HG03571 (cell line): ENCODE results near the gene UBE2J2.

Experiments used
- ATAC-seq: cut with Tn5 transposase; IDR thresholded peaks from one replicate; pipeline ENCODE4 v1.9.1; 2021; ENCODE audit not compliant: unreplicated experiment

UBE2J2 gene

DNA sequence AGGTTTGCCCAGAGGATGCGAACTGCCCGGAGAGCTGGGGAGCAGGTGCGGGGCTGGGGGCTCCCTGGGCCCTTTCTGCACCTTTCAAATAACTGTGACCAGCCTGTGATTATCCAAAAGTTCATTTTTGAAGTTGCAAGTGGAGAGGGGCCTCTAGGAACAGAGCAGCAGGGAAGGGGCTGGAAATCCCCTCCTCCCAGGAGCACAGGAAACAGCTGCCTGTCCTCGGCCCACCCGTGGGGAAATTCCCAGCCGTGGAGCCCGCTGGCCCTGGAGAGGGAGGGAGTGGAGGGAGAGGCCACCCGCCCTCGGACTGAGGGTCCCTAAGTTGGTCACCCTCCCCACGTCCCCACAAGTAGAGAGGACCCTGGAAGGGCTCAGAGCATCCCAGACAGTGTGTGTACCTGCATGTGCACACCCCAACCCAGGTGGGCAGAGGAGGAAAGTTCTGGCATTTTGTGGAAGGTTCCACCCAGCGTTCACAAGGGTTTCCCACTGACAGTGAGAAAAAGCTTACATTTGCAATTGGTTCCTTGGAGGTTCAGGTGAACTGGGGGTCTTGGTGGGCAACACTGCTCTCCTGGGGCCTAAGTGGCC, 58.5 kb downstream of the UBE2J2 start:
- no peak for ATAC-seq

DNA sequence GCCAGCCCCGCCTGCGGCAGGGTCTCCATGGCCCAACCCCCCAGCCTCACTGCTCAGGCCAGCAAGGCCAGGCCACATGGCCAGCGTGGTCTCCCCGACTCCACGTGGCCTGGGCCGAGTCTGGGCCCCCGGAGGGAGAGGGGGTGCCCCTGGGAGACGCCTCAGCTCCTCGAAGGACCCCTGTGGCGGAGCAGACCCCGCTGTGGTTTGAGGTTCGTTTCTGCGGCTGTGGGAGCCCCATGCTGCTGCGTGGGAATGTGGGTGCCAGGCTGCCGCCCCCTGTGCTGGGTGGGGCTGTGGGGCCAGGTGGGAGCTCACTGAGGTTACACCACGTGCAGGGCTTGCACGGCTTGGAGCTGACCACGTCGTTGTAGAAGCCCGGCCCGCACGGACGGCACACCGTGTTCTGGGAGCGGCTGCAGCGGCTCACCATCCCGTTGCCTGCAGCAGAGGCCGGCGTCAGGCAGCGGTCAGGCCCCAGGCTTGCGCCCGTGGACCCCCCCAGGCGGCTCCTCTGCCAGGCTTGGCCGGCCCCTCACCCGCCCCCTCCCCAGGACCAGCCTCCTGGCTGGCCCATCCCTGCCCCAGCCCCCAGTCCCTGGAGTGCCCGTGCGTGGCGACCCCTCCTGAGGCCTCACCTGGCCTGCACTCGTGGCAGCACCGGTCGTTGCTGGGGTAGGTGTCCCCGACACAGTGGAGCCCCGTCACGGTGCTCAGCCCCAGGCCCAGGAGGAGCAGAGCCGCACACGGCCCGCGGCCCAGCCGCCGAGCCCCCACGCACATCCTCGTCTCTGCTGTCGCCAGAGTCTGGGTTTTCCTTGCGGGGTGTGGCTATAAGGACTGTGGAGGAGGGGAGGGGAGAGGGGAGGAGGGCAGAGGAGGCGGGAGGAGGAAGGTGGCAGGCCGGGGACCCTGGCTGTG, 60.0 kb downstream of the UBE2J2 start, which contains the start of gene TNFRSF4:
TNFRSF4 (minus strand) TSS at position 809 of the 921 bp plus-strand sequence; CDS start at position 783, 26 bp downstream.
- ATAC-seq: no peak

DNA sequence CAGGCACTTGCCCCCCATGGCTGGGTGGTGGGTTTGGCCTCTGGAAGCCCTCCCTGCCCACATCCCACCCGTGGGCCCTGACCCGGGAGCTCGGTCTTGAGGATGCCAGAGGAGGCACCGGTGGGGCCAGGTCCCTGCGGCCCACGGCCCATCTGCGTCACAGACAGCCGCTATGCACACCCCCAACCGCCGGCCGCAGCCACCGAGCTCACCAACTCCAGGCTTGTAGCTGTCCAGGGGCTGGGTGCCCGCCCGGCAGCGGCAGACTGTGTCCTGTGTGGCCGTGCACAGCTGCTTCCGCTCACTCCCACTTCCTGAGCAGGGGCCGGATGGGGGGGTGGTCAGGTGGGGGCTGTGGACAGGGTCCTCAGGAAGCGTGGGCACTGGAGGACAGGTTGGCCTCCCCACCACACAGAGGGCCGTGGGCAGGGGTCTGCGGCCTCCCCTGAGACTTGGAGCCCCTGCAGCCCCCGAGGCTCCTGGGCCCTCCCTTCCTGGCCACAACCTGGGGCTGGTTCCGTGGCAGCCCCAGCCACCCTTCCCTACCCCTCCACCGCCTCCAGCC, 60.8 kb downstream of the UBE2J2 start:
- ATAC-seq: no peak

DNA sequence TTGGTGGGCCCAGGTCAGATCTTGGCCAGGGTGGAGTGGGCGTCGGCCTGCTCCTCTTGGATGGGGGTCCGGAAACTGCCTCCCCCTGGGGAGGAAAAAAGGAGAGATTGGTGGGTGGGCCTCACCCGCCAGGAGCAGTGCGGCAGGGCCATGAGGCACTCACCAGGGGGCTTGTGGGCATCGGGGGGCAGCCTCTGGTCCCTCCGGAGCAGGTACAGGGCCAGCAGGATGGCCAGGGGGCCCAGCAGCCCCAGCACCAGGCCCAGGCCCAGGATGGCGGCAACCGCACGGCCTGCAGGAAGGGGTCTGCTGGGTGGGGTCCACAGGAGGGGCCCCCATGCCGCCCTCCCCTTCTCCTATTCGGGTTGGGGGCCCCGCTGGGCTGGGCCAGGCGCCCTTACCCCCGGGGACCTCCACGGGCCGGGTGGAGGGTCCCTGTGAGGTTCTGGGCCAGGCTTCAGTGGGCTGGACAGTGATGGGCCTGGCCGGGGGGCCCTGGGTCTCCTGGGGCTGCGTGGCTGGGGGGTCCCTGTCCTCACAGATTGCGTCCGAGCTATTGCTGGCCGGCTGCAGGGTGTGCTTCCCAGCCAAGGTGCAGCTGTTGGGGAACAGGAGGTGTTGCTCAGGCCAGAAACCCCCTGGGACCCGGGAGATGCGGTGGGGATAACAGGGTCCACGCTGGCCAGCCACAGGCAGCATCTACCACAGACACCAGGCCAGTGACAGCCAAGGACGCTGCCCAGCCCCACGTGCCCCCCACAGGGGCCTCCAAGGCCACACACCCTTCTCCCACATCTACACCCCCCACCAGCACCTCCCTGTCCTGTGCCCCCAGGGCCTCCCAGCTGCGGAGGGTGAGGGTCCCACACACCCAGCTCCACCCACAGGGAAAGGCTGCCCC, 61.9 kb downstream of the UBE2J2 start:
- no peak for ATAC-seq

DNA sequence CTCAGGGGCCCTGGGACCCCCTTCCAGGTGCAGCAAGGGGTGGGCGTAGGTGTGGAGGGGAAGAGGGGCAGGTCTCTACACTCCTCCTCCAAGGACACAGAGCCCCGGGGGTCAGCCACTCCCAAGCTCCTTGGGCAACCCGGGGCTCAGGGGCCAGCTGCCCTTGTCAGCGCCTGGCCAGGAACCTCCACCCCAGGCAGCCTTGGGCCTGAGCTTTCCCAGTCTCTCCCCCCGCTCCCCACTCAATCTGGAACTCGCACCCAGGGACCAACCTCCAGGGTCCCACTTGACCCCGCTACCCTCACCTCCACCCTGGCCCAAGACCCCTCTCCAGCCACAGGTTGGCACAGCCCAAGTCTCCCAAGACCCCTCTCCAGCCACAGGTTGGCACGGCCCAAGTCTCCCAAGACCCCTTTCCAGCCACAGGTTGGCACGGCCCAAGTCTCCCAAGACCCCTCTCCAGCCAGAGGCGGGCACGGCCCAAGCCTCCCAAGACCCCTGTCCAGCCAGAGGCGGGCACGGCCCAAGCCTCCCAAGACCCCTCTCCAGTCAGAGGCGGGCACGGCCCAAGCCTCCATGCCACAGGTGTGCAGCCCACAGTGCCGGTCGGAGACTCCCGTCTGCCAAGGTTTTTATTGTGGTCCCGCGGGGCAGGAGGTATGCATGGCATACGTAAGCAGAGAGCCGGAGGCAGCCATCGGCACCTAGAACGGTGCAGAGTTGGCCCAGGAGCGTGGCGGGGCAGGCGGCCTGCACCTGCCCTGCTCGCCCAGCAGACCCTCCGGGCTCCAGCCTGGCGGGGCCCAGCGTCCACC, 62.7 kb downstream of the UBE2J2 start:
- ATAC-seq: no peak

DNA sequence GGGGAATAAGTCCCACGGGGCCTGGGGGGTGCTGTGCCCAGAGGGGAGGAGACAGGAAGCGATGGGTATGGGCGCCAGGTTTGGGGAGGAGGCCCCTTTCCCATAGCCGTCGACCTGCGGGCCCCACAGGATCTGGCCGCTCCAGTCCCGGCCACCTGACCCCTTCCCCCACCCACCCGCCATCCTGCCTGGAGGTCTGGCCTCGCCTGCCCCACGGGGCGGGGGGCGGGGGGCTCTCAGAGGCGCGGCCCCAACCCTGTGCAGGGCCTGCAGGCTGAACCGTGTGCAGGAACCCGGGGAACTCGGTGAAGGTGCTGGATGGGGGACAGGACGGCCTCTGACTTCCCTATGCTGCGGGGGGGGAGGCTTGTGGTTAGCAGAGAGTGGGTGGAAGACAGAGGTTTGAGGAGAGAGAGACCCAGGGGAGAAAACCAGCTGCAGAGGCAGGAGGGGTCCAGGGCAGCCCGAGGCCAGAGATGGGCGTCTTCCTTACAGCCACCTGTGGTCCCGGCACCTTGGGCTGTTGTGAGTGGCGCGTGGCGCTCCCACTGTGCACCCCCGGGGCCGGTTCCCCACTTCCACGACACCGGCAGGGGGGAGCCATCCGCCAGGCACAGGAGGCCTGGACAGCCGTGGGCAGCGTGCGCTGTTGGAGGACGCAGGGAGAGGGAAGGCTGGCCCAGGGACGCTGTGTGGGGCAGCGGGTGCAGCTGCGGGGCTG, 64.8 kb downstream of the UBE2J2 start:
- ATAC-seq: no peak

DNA sequence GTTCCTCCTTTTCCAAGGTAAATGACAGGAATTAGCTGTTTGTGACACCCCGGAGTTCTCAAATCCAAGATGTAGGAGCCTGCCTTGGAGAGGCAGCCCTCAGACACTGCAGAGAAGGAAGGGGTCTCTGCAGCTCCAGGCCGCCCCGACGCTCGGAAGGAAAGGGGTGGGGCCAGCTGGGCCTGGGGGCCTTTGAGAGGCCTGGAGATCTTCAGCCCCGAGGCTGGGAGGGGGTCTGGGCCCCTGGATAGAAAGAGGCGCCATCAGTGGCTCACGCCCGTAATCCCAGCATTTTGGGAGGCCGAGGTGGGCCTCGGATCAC, 66.1 kb downstream of the UBE2J2 start:
- no peak for ATAC-seq

DNA sequence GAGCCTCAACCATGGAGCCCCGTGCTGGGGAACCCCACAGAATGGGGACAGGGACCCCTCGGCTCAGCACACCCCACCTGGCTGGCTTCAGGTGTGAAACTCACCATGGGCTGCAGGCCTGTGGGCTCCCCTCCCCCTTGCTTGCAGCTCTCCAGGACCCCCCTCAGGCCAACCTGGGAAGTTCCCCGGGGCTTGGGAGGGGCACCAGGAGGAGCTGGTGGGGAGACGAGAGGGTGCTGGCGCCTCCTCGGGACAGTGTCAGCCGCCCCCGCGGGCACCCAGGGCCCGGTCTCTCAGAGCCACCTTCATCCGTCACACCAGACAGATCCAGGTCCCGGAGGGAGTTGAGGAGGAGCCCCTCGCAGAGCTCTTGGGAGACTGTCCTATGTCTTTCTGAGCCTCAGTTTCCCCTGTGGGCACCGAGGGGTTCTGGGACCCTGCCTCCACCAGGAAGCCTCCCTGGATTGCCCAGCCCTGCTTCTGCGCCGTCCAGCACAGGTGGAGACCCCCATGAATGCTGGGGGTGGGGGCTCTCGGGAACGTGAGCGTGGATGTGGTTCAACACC, 66.6 kb downstream of the UBE2J2 start:
- ATAC-seq: no peak

DNA sequence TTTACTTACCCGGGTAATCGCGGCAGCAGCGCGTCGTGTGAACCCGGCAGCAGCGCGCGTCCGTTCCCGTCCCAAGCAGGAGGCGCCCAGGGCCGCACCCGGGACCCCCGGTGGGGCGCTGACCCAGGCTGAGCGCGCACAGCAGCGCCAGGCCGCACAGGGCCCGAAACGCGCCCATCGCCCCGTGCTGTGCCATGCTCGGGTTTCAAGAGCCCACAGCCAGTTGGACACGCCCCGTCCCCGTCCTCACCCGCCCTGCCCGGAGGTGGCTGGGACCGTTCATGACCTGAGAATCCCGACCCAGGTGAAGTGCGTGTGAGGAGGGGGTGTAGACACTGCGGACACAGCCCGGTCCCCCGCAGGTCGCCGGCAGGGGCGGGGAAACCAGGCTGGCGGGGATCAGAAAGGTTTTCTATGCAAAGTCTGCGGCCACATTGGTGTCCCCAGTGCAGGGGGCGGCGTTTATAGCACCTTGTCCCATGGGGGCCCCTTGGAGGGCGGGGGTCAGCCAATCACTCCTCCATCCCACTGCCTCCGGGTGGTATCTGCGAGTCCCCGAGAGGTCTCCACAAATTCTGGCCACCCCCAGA, 67.2 kb downstream of the UBE2J2 start, which contains the start of gene TNFRSF18:
TNFRSF18 (minus strand) TSS at position 217 of the 590 bp plus-strand sequence; CDS start at position 196, 21 bp downstream.
- ATAC-seq: no peak

DNA sequence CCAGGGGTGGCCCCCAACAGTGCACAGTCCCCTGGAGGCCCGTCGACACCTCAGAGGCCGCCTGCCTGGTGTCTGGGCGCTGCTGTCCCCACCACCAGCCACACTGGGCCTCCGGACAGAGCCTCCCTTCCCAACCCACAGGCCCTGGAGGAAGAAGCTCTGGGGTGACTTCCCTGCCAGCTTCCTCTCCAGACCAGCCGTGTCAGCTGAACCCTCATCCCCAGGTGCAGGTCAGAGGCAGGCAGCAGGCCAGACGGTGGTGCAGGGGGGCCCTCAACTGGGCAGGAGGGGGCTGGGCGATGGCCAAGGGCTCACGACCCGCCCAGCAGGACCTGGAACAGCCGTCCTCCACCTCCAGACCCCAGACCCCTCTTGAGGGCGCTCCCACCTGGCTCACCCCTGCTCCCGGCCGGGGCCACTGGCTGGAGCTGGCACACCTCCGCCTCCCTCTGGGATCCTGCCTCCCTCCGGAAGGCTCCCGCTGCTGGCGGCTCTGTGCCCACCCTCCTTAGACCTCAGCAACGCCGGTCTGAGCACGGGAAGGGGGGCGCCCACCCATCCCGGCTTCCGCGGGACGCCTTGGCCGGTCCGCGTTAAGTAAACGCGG, 67.8 kb downstream of the UBE2J2 start:
- ATAC-seq: no peak

DNA sequence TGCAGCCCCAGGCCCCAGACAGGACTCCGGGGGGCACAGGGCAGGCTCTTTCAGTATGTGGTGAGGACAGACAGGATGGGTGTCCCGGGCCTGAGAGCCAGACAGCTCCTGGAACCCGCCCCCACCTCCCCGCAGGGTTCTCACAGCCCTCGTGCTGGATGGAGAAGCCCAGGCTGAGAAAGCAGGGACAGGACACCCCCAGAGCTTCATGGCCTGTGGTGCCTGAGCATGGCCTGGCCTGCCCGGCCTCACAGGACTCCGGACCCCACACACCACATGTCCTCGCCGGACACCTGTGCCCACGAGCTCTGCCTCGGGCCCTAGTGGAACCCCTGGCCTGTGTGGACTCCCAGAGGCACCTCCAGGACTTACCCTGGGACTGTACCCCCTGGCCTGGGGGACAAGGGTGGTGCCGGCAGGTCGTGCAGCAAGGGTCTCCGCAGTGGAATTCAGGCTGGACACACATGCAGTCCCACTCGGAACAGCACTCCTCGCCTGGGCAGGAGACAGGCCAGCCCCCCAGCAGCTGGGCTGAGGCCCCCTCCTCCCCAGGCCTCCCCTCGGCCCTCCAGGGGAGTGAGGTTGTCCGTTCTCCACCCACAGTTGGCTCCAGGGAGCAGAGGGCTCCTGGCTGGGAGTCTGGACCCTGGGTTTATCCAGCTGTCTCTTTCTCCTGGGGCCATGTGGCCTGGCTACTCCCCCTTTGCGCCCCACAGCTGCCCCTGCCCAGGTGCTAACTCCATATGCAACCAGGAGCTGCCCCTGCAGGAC, 68.5 kb downstream of the UBE2J2 start:
- no peak for ATAC-seq

DNA sequence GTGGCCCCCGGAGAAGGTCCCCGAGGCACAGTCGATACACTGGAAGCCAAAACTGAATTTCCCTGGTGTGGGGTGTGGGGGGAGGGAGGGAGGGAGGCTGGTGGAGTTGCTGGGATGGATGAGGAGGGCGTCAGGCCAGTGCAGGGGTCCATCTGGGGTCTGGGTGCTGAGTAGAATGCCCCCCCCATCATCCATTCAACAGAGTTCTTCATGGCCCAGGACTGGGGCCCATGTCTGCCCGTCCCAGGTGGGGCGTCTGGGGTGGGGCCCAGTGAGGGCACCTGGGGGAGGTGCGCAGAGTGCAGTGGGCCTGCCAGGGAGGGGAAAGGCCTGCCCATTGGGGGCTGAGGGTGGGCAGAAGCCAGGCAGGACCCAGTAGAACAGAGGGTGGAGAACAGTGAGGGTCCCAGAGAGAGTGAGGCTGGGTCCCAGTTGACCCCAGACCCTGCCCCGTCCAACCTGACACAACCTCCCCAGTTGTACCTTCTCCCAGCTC, 69.2 kb downstream of the UBE2J2 start:
- ATAC-seq: no peak
